Activated naive CD8-positive, alpha-beta T cell treated with anti-CD3 and anti-CD28 coated beads, Interleukin-2, amount 10 ng/mL, durations not matched to agents 7 days and 5 days (primary cell): ENCODE results near the gene TUBB8B. TPM values are rescaled to one million over a fixed set of nuclear protein-coding genes. Genes with fewer than 3 reads are reported as not detected.
"Not testable (repeated sequence)": the region's sequence is repeated elsewhere in the genome, so short reads cannot be mapped to it uniquely, and the experiment has no call there.

Experiments used
- ATAC-seq: fragments of 150-1000 bp; cut with Tn5 transposase; one replicate; pipeline ENCODE4 v1.10.0; 2021; ENCODE audit warnings: low read depth, moderate library complexity
- POLR2A ChIA-PET: fragments of 350-600 bp; sonication (Branson Sonifier 250); formaldehyde crosslinking; loops from one replicate; lab custom pipeline; 2021; ENCODE audit warnings: antibody characterized with exemption; lab: Charles Lee
- DNase-seq: peaks from one replicate; pipeline ENCODE4 v3.0.0; 2021
- H3K27ac Mint-ChIP-seq: one replicate; pipeline ENCODE4 v1.8.0; 2022; ENCODE audit warnings: mild to moderate bottlenecking, mixed read lengths
- H3K27me3 Mint-ChIP-seq: one replicate; pipeline ENCODE4 v1.8.0; 2022; ENCODE audit warnings: mild to moderate bottlenecking, moderate library complexity, mixed read lengths
- H3K36me3 Mint-ChIP-seq: one replicate; pipeline ENCODE4 v1.8.0; 2021; ENCODE audit warnings: mild to moderate bottlenecking, mixed read lengths
- H3K4me1 Mint-ChIP-seq: one replicate; pipeline ENCODE4 v1.8.0; 2021; ENCODE audit warnings: mixed read lengths
- H3K4me3 Mint-ChIP-seq: one replicate; pipeline ENCODE4 v1.8.0; 2022; ENCODE audit warnings: mild to moderate bottlenecking, moderate library complexity, mixed read lengths
- H3K9me3 Mint-ChIP-seq: one replicate; pipeline ENCODE4 v1.8.0; 2021; ENCODE audit warnings: mixed read lengths
- total RNA-seq, 2 experiments: library from RNA; stranded (reverse); gene quantifications; one replicate each; pipeline ENCODE4 v1.2.3, GENCODE V29; 2021

Gene TUBB8B
- total RNA-seq: not detected

- H3K36me3 Mint-ChIP-seq, H3K4me3 Mint-ChIP-seq, POLR2A ChIA-PET, DNase-seq, H3K27me3 Mint-ChIP-seq, H3K9me3 Mint-ChIP-seq, ATAC-seq, H3K4me1 Mint-ChIP-seq, H3K27ac Mint-ChIP-seq: not testable (repeated sequence)
Observed at GRCh38 chr18:49176-49665, at the start of gene TUBB8B. Gene TUBB8B, minus strand, starts transcription at chr18:49615. Its CDS starts 58 bp downstream, at chr18:49557.

- H3K36me3 Mint-ChIP-seq, H3K27ac Mint-ChIP-seq, H3K4me3 Mint-ChIP-seq, H3K4me1 Mint-ChIP-seq, H3K9me3 Mint-ChIP-seq, DNase-seq, ATAC-seq, POLR2A ChIA-PET, H3K27me3 Mint-ChIP-seq: not testable (repeated sequence)
Observed at GRCh38 chr18:97252-97914, 48.0 kb upstream of the TUBB8B start.

- H3K27ac Mint-ChIP-seq: not testable (repeated sequence)
Observed at GRCh38 chr18:96767-97131, 47.3 kb upstream of the TUBB8B start.

GRCh38 chr18:96101-96766 is 46.8 kb upstream of the TUBB8B start:
- H3K4me1 Mint-ChIP-seq, H3K4me3 Mint-ChIP-seq, H3K36me3 Mint-ChIP-seq, H3K9me3 Mint-ChIP-seq, H3K27me3 Mint-ChIP-seq, H3K27ac Mint-ChIP-seq, DNase-seq, POLR2A ChIA-PET: not testable (repeated sequence)
- peak; percentile 22 for ATAC-seq

More at GRCh38 chr18:96767-97131, 47.3 kb upstream of the TUBB8B start:
- H3K9me3 Mint-ChIP-seq, H3K4me1 Mint-ChIP-seq, H3K4me3 Mint-ChIP-seq, DNase-seq, H3K27me3 Mint-ChIP-seq, POLR2A ChIA-PET, H3K36me3 Mint-ChIP-seq, ATAC-seq: not testable (repeated sequence)

GRCh38 chr18:95580-95979 is 46.2 kb upstream of the TUBB8B start:
- H3K27ac Mint-ChIP-seq: not testable (repeated sequence)

GRCh38 chr18:93897-94408 is 44.5 kb upstream of the TUBB8B start:
- H3K27me3 Mint-ChIP-seq, DNase-seq, H3K4me3 Mint-ChIP-seq, H3K9me3 Mint-ChIP-seq, H3K4me1 Mint-ChIP-seq, H3K36me3 Mint-ChIP-seq, H3K27ac Mint-ChIP-seq, POLR2A ChIA-PET, ATAC-seq: not testable (repeated sequence)

More at GRCh38 chr18:95580-95979, 46.2 kb upstream of the TUBB8B start:
- DNase-seq, ATAC-seq, H3K27me3 Mint-ChIP-seq, H3K9me3 Mint-ChIP-seq, H3K4me3 Mint-ChIP-seq, H3K36me3 Mint-ChIP-seq, POLR2A ChIA-PET, H3K4me1 Mint-ChIP-seq: not testable (repeated sequence)

GRCh38 chr18:91561-91960 is 42.1 kb upstream of the TUBB8B start:
- H3K27me3 Mint-ChIP-seq, ATAC-seq, H3K4me1 Mint-ChIP-seq, H3K4me3 Mint-ChIP-seq, POLR2A ChIA-PET, DNase-seq, H3K36me3 Mint-ChIP-seq, H3K27ac Mint-ChIP-seq, H3K9me3 Mint-ChIP-seq: not testable (repeated sequence)

GRCh38 chr18:90396-91193 is 41.2 kb upstream of the TUBB8B start:
- H3K9me3 Mint-ChIP-seq, POLR2A ChIA-PET, ATAC-seq, H3K27me3 Mint-ChIP-seq, H3K36me3 Mint-ChIP-seq, H3K4me1 Mint-ChIP-seq, H3K27ac Mint-ChIP-seq, H3K4me3 Mint-ChIP-seq, DNase-seq: not testable (repeated sequence)

GRCh38 chr18:89124-89523 is 39.7 kb upstream of the TUBB8B start:
- H3K4me3 Mint-ChIP-seq, POLR2A ChIA-PET, H3K4me1 Mint-ChIP-seq, DNase-seq, H3K9me3 Mint-ChIP-seq, H3K27ac Mint-ChIP-seq, H3K36me3 Mint-ChIP-seq, ATAC-seq, H3K27me3 Mint-ChIP-seq: not testable (repeated sequence)

- H3K36me3 Mint-ChIP-seq, H3K27me3 Mint-ChIP-seq, H3K4me3 Mint-ChIP-seq, H3K4me1 Mint-ChIP-seq, POLR2A ChIA-PET, H3K27ac Mint-ChIP-seq, DNase-seq, H3K9me3 Mint-ChIP-seq, ATAC-seq: not testable (repeated sequence)
Observed at GRCh38 chr18:84801-85200, 35.4 kb upstream of the TUBB8B start.

GRCh38 chr18:82626-83209 is 33.3 kb upstream of the TUBB8B start:
- H3K36me3 Mint-ChIP-seq, DNase-seq, H3K4me1 Mint-ChIP-seq, H3K27me3 Mint-ChIP-seq, H3K27ac Mint-ChIP-seq, H3K4me3 Mint-ChIP-seq, H3K9me3 Mint-ChIP-seq, ATAC-seq, POLR2A ChIA-PET: not testable (repeated sequence)

GRCh38 chr18:80881-81280 is 31.5 kb upstream of the TUBB8B start:
- DNase-seq, ATAC-seq, H3K4me3 Mint-ChIP-seq, H3K4me1 Mint-ChIP-seq, H3K27me3 Mint-ChIP-seq, POLR2A ChIA-PET, H3K36me3 Mint-ChIP-seq, H3K9me3 Mint-ChIP-seq: not testable (repeated sequence)
- H3K27ac Mint-ChIP-seq: peak overlapping the region; percentile 15

GRCh38 chr18:80202-80601 is 30.8 kb upstream of the TUBB8B start:
- H3K27ac Mint-ChIP-seq, POLR2A ChIA-PET, H3K4me3 Mint-ChIP-seq, DNase-seq, H3K36me3 Mint-ChIP-seq, H3K27me3 Mint-ChIP-seq, H3K4me1 Mint-ChIP-seq, H3K9me3 Mint-ChIP-seq, ATAC-seq: not testable (repeated sequence)
